Measurements from ENCODE around the gene MEIS1.

The MEIS1 gene

DNA sequence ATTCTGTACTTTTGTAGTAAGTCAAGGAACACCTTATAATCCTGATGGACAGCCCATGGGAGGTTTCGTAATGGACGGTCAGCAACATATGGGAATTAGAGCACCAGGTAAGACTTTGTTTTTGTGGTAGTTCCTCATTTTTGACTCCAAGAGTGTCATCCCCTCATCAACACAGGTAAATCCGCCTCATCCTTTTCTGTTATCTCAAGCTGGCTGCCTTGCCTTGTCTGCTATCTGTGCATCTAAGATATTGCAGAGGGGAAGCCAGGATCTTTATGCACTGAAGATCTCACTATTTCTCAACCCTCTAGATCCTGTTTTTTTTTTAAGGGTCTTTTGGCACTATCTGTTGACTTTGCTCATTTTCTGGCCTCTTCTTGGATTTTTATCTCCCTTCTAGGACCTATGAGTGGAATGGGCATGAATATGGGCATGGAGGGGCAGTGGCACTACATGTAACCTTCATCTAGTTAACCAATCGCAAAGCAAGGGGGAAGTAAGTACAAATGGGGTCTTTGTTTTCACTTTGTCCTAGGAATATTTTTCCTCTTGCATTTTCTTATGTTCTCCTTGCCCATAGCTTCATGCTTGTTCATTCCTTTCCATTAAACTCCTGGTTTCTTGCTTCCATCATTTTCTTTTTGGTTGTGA, 133.8 kb downstream of the MEIS1 start:
- peak overlapping the region in 1 of 2 experiments; percentile 78 for H3K18ac ChIP-seq (ENCODE audit: low read depth in 1 of 2, low read length in 2 of 2)
- peak overlapping the region in 1 of 2 experiments; percentile 39 for H2BK12ac ChIP-seq (ENCODE audit: low read length in 2 of 2)
- peak overlapping the region in 1 of 2 experiments; percentile 69 for H3K4ac ChIP-seq (ENCODE audit: low read depth in 1 of 2, low read length in 2 of 2)
- H2BK5ac ChIP-seq (ENCODE audit: low read depth, low read length, poor library complexity, severe bottlenecking) = no peak overlapping the region
- H3K4me1 ChIP-seq (ENCODE audit: control insufficient read depth, insufficient read depth, low read depth, low read length) = peaks cover 2% of the 10 kb centered on the region
- no peak for DNase-seq
- H3K4me3 ChIP-seq (ENCODE audit: insufficient read depth in 1 of 2, low read depth in 1 of 2, low read length in 2 of 2) = no peak overlapping the region
- peak overlapping the region; percentile 17 for H3K9ac ChIP-seq (ENCODE audit: low read length)
- no peaks in the 10 kb centered on the region for H3K79me1 ChIP-seq (replicated peaks; ENCODE audit: low read length, poor library complexity, severe bottlenecking)
- H3K27ac ChIP-seq (ENCODE audit: low read length, poor library complexity, severe bottlenecking) = no peak overlapping the region
- no peak overlapping the region for H2AFZ ChIP-seq (ENCODE audit: low read depth, low read length)
- H3K9me3 ChIP-seq (ENCODE audit: control insufficient read depth, low read length) = no peaks in the 10 kb centered on the region
- H2BK120ac ChIP-seq (ENCODE audit: low read depth, low read length) = no peak overlapping the region
- no peak overlapping the region for H3K14ac ChIP-seq (ENCODE audit: low read length in 2 of 2)
- H2AK5ac ChIP-seq (ENCODE audit: low read length, severe bottlenecking) = peak overlapping the region; percentile 69
- H4K8ac ChIP-seq (ENCODE audit: low read length) = no peak overlapping the region
- H3K27me3 ChIP-seq (ENCODE audit: control insufficient read depth in 1 of 2, insufficient read depth in 1 of 2, low read length in 2 of 2) = no peaks in the 10 kb centered on the region
- WGBS = 90% methylated on average over 1 of the region's 4 CpGs
- H3K36me3 ChIP-seq (ENCODE audit: control insufficient read depth in 1 of 2, insufficient read depth in 2 of 2, low read depth in 1 of 2, low read length in 2 of 2) = peaks cover 0 to 38% of the 10 kb centered on the region in 2 experiments
- no peak overlapping the region for H4K91ac ChIP-seq (ENCODE audit: low read length)
- no peak overlapping the region for H3K4me2 ChIP-seq (ENCODE audit: low read length, poor library complexity, severe bottlenecking)
- H3K23ac ChIP-seq (ENCODE audit: low read length in 2 of 2) = no peak overlapping the region
- H2BK15ac ChIP-seq (ENCODE audit: low read depth, poor library complexity, severe bottlenecking) = no peak overlapping the region

DNA sequence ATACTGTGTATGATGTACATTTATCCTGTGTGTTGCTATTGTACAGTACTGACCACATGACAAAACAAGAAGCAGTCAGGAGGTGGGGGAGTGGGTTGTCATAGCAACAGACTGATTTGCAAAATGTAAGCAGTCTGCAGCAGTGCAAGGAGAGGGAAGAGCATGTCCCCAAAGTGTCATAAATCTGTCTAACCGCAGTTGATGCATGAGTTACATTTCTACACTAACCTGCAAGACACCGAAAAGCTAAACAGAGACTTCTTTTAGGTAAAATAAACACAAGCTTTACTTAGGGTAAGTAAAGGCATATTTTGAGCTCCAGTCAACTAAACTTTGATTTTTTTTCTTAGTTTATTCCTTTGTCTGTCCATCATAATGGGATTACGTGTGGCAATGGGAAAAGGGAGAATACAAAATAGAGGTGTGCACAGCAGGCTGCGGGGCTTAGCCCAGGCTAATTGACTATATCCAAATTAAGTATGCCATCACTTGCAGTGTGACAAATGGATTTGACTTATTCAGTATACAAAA, 134.5 kb downstream of the MEIS1 start:
- no peak overlapping the region for H2BK5ac ChIP-seq (ENCODE audit: low read depth, low read length, poor library complexity, severe bottlenecking)
- H3K79me1 ChIP-seq (replicated peaks; ENCODE audit: low read length, poor library complexity, severe bottlenecking) = no peaks in the 10 kb centered on the region
- H3K4me3 ChIP-seq (ENCODE audit: insufficient read depth in 1 of 2, low read depth in 1 of 2, low read length in 2 of 2) = no peak overlapping the region
- no peak overlapping the region for H2AK5ac ChIP-seq (ENCODE audit: low read length, severe bottlenecking)
- no peak overlapping the region for H2BK15ac ChIP-seq (ENCODE audit: low read depth, poor library complexity, severe bottlenecking)
- H4K91ac ChIP-seq (ENCODE audit: low read length) = no peak overlapping the region
- H4K8ac ChIP-seq (ENCODE audit: low read length) = no peak overlapping the region
- no peaks in the 10 kb centered on the region for H3K9me3 ChIP-seq (ENCODE audit: control insufficient read depth, low read length)
- H3K23ac ChIP-seq (ENCODE audit: low read length in 2 of 2) = no peak overlapping the region
- H2AFZ ChIP-seq (ENCODE audit: low read depth, low read length) = no peak overlapping the region
- no peak overlapping the region for H3K4me2 ChIP-seq (ENCODE audit: low read length, poor library complexity, severe bottlenecking)
- peak; percentile 97 for DNase-seq
- H3K9ac ChIP-seq (ENCODE audit: low read length) = peak overlapping the region; percentile 17
- peaks cover 2% of the 10 kb centered on the region for H3K4me1 ChIP-seq (ENCODE audit: control insufficient read depth, insufficient read depth, low read depth, low read length)
- no peak overlapping the region for H3K4ac ChIP-seq (ENCODE audit: low read depth in 1 of 2, low read length in 2 of 2)
- peaks cover 0 to 38% of the 10 kb centered on the region in 2 experiments for H3K36me3 ChIP-seq (ENCODE audit: control insufficient read depth in 1 of 2, insufficient read depth in 2 of 2, low read depth in 1 of 2, low read length in 2 of 2)
- no peak overlapping the region for H3K18ac ChIP-seq (ENCODE audit: low read depth in 1 of 2, low read length in 2 of 2)
- no peak overlapping the region for H3K14ac ChIP-seq (ENCODE audit: low read length in 2 of 2)
- WGBS = 20% methylated on average over 1 of the region's 4 CpGs
- no peak overlapping the region for H2BK120ac ChIP-seq (ENCODE audit: low read depth, low read length)
- H3K27me3 ChIP-seq (ENCODE audit: control insufficient read depth in 1 of 2, insufficient read depth in 1 of 2, low read length in 2 of 2) = no peaks in the 10 kb centered on the region
- H3K27ac ChIP-seq (ENCODE audit: low read length, poor library complexity, severe bottlenecking) = peak overlapping the region; percentile 84
- no peak overlapping the region for H2BK12ac ChIP-seq (ENCODE audit: low read length in 2 of 2)

DNA sequence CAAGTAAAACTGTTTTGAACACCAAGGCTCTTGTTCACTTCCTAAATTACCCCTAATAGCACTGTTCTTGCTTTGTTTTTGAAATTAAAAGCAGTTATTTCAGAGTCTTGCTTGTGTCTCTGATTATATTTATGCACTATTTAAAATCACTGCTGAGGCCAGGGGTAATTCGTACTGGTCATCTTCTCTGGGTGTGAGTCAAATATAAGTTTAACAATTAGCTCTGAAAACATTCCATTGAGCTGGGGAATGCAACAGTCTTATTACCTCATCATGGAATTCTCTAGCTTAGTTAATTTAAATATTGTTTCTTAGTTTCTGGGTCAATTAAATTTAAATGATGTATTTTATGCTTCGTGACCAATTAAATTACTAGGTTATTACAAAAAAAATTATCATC, 135.0 kb downstream of the MEIS1 start:
- Histone ChIP-seq H4K91ac (ENCODE audit: low read length) (no peak overlapping the region), H2AK5ac (ENCODE audit: low read length, severe bottlenecking) (no peak overlapping the region), H3K14ac (ENCODE audit: low read length in 2 of 2) (no peak overlapping the region), H3K18ac (ENCODE audit: low read depth in 1 of 2, low read length in 2 of 2) (no peak overlapping the region), H4K8ac (ENCODE audit: low read length) (no peak overlapping the region), H2AFZ (ENCODE audit: low read depth, low read length) (no peak overlapping the region), H2BK12ac (ENCODE audit: low read length in 2 of 2) (no peak overlapping the region), H2BK120ac (ENCODE audit: low read depth, low read length) (no peak overlapping the region), H2BK5ac (ENCODE audit: low read depth, low read length, poor library complexity, severe bottlenecking) (no peak overlapping the region), H3K9ac (ENCODE audit: low read length) (no peak overlapping the region), H3K4me2 (ENCODE audit: low read length, poor library complexity, severe bottlenecking) (no peak overlapping the region), H3K4me3 (ENCODE audit: insufficient read depth in 1 of 2, low read depth in 1 of 2, low read length in 2 of 2) (no peak overlapping the region), H3K9me3 (ENCODE audit: control insufficient read depth, low read length) (no peaks in the 10 kb centered on the region), H2BK15ac (ENCODE audit: low read depth, poor library complexity, severe bottlenecking) (no peak overlapping the region), H3K36me3 (ENCODE audit: control insufficient read depth in 1 of 2, insufficient read depth in 2 of 2, low read depth in 1 of 2, low read length in 2 of 2) (peaks cover 0 to 38% of the 10 kb centered on the region in 2 experiments), H3K27ac (ENCODE audit: low read length, poor library complexity, severe bottlenecking) (peak overlapping the region; percentile 84), H3K23ac (ENCODE audit: low read length in 2 of 2) (no peak overlapping the region), H3K4ac (ENCODE audit: low read depth in 1 of 2, low read length in 2 of 2) (no peak overlapping the region), H3K4me1 (ENCODE audit: control insufficient read depth, insufficient read depth, low read depth, low read length) (peaks cover 2% of the 10 kb centered on the region), H3K27me3 (ENCODE audit: control insufficient read depth in 1 of 2, insufficient read depth in 1 of 2, low read length in 2 of 2) (no peaks in the 10 kb centered on the region), H3K79me1 (replicated peaks; ENCODE audit: low read length, poor library complexity, severe bottlenecking) (no peaks in the 10 kb centered on the region)
- peak; percentile 55 for DNase-seq
- WGBS = no CpG with 5 or more reads among the region's 2 CpGs

DNA sequence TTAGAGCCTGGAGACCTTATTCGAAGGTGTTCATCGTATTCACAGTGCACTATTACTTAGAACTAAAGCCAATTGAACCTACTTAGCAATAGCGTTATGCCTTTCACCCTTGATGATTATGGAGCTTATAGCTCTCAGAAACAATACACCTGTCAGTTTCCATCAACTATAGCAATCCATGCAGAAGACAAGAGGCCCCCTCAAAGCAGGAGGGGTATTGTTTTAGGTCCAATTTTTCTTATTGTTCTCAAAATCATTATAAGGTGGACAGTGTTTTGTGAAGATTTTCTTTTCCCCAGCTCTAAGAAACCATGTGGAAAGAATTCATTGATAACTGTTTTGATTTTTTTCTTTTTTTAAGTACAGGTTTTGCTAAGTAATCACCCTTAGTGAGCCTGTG, 135.5 kb downstream of the MEIS1 start:
- no peak overlapping the region for H2BK120ac ChIP-seq (ENCODE audit: low read depth, low read length)
- no peak overlapping the region for H2BK5ac ChIP-seq (ENCODE audit: low read depth, low read length, poor library complexity, severe bottlenecking)
- peak overlapping the region; percentile 45 for H3K27ac ChIP-seq (ENCODE audit: low read length, poor library complexity, severe bottlenecking)
- H3K4me2 ChIP-seq (ENCODE audit: low read length, poor library complexity, severe bottlenecking) = no peak overlapping the region
- no peak for DNase-seq
- no peak overlapping the region for H2BK15ac ChIP-seq (ENCODE audit: low read depth, poor library complexity, severe bottlenecking)
- H3K4me3 ChIP-seq (ENCODE audit: insufficient read depth in 1 of 2, low read depth in 1 of 2, low read length in 2 of 2) = no peak overlapping the region
- H3K4me1 ChIP-seq (ENCODE audit: control insufficient read depth, insufficient read depth, low read depth, low read length) = peaks cover 2% of the 10 kb centered on the region
- no peak overlapping the region for H2AK5ac ChIP-seq (ENCODE audit: low read length, severe bottlenecking)
- H3K9ac ChIP-seq (ENCODE audit: low read length) = no peak overlapping the region
- H3K27me3 ChIP-seq (ENCODE audit: control insufficient read depth in 1 of 2, insufficient read depth in 1 of 2, low read length in 2 of 2) = no peaks in the 10 kb centered on the region
- no peak overlapping the region for H4K91ac ChIP-seq (ENCODE audit: low read length)
- 97% methylated on average over 3 of the region's 3 CpGs for WGBS
- H3K36me3 ChIP-seq (ENCODE audit: control insufficient read depth in 1 of 2, insufficient read depth in 2 of 2, low read depth in 1 of 2, low read length in 2 of 2) = peaks cover 0 to 38% of the 10 kb centered on the region in 2 experiments
- H4K8ac ChIP-seq (ENCODE audit: low read length) = no peak overlapping the region
- H2AFZ ChIP-seq (ENCODE audit: low read depth, low read length) = no peak overlapping the region
- no peak overlapping the region for H3K14ac ChIP-seq (ENCODE audit: low read length in 2 of 2)
- H3K4ac ChIP-seq (ENCODE audit: low read depth in 1 of 2, low read length in 2 of 2) = no peak overlapping the region
- H3K79me1 ChIP-seq (replicated peaks; ENCODE audit: low read length, poor library complexity, severe bottlenecking) = no peaks in the 10 kb centered on the region
- H3K9me3 ChIP-seq (ENCODE audit: control insufficient read depth, low read length) = no peaks in the 10 kb centered on the region
- H3K23ac ChIP-seq (ENCODE audit: low read length in 2 of 2) = no peak overlapping the region
- no peak overlapping the region for H2BK12ac ChIP-seq (ENCODE audit: low read length in 2 of 2)
- H3K18ac ChIP-seq (ENCODE audit: low read depth in 1 of 2, low read length in 2 of 2) = peak overlapping the region in 1 of 2 experiments; percentile 34
